22Rv1 (cell line): Measurements from ENCODE around the gene WDR86.

Experiments used
- H3K27ac ChIP-seq: fragments of 450-650 bp; 2 replicates; pipeline ENCODE4 v1.5.1; 2017
- ZFX ChIP-seq: fragments of 450-650 bp; IDR thresholded peaks from 2 replicates; pipeline ENCODE4 v1.6.1; 2017; ENCODE audit warnings: antibody characterized with exemption, borderline replicate concordance
- TF ChIP-seq, protein P1 (sequence below): fragments of 450-650 bp; IDR thresholded peaks from 2 replicates; pipeline ENCODE4 v1.5.1; 2017; ENCODE audit warnings: mild to moderate bottlenecking

Gene WDR86

DNA sequence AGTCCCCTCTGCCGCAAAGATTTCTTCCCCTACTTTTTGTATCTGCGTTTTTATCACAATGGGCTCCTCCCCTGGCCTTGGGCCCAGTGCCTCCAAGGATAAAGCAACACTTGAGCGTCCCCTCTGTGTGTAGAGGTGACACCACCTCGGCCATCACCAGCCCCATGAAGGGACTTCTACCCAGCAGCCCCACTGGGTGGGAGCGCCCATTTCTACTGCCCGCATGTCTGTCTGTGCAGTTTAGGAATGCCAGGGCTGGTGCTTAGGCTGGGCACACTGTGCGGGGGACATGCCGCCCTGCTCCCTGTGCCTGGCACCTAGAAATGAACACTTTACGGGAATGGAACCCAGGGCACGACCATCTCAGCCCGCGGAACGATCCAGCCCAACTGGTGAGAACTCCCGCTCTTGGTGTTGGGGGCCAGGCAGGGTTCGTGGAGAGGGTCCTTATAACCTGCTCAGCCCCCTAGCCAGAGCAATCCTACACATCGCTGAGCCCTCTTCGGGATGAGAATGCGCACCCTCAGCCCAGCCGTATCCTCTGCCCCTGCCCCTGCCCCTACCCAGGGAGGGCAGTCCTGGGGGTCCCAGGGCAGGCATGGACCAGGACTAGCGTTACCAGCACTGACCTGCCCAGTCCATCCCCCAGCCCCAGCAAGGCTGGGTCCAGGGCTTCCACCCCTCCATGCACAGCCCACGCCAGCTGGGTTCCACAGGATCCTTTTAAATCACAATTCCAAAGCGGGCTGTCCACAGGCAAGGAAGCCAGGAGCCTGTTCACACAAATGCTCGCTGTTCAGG is 17.3 kb upstream of the WDR86 start:
- H3K27ac ChIP-seq: no peak overlapping the region
- no peak for TF ChIP-seq ZFX
- TF ChIP-seq, protein P1, sequence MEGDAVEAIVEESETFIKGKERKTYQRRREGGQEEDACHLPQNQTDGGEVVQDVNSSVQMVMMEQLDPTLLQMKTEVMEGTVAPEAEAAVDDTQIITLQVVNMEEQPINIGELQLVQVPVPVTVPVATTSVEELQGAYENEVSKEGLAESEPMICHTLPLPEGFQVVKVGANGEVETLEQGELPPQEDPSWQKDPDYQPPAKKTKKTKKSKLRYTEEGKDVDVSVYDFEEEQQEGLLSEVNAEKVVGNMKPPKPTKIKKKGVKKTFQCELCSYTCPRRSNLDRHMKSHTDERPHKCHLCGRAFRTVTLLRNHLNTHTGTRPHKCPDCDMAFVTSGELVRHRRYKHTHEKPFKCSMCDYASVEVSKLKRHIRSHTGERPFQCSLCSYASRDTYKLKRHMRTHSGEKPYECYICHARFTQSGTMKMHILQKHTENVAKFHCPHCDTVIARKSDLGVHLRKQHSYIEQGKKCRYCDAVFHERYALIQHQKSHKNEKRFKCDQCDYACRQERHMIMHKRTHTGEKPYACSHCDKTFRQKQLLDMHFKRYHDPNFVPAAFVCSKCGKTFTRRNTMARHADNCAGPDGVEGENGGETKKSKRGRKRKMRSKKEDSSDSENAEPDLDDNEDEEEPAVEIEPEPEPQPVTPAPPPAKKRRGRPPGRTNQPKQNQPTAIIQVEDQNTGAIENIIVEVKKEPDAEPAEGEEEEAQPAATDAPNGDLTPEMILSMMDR: no peak

DNA sequence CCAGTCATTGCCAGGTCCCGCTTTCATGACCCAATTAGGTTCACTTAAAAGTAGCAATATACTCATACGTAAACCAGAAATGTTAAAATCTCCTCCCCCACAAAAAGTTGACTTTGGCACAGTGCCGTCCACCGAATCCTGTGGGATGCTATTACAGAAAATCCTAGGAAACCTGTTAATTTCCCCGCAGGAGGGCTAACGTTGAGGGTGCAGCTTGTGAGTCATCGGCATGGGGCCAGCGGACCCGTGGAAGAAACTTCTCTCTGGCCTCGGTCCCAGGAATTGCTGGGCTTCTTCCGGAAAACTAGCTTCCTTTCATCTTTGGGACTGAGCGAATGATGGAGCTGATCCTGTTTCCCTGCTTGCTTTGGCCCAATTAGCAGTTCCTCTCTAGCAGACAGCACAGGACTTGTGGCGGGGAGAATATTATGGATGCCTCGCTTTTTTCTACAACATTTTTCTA is 16.6 kb upstream of the WDR86 start:
- no peak overlapping the region for H3K27ac ChIP-seq
- TF ChIP-seq, protein P1: no peak
- TF ChIP-seq ZFX: no peak

- no peak overlapping the region for H3K27ac ChIP-seq
- no peak for TF ChIP-seq ZFX
- TF ChIP-seq, protein P1: no peak
Measured at GRCh38 chr7:151425670-151426440, 16.0 kb upstream of the WDR86 start.

DNA sequence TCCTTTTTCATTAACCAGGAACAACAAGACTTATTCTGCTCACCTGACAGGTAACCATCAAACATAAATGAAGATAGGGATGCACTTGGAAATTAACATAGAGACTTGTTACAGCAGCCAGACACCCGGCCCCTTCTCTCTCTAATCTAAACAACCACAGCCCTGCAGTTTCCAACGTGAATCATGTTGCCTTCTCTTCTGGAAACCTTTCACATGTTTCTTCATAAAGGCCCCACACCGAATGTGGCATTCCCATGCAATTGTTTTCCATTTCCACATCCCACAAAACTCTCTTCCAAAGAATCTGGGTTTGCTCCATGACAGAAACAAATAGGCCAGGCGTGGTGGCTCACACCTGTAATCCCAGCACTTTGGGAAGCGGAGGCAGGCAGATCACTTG is 15.0 kb upstream of the WDR86 start:
- no peak overlapping the region for H3K27ac ChIP-seq
- no peak for TF ChIP-seq ZFX
- TF ChIP-seq, protein P1: no peak

DNA sequence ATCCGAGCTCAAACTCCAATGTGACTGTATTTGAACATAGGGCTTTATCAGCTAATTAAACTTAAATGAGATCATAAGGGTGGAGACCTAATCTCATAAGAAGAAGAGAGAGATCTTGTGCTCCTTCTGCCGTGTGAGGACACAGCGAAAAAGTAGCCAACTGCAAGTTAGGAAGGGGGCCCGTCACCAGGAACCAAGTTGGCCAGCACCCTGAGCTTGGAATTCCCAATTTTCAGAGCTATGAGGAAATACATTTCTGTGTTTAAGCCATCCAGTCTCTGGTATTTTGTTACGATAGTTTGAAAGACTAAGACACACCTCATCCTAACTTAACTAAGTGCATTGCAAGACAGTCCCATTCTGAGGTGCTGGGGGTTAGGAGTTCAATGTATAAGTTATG is 14.1 kb upstream of the WDR86 start:
- TF ChIP-seq, protein P1: no peak
- no peak for TF ChIP-seq ZFX
- H3K27ac ChIP-seq: no peak overlapping the region

GRCh38 chr7:151423226-151423625 is 13.4 kb upstream of the WDR86 start:
- H3K27ac ChIP-seq: no peak overlapping the region
- TF ChIP-seq, protein P1: no peak
- no peak for TF ChIP-seq ZFX

DNA sequence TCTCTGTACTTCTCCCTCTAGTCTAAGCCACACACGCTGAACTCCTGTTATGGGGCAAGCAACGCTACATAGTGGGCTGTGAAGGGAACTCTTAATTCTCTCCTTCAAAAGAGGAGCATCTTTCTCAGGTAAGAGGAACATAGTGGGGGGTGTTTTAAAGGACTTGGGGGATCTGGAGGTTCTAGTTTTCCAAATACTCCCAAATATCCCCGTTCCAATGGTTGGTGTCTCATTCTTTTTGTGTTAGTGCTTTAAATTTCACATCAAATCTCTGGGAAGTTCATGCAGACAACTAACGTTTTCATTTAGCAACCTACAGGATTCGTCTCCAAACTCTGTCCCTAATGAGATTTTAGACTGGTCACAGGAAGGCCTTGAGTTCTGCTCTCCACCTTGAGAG is 12.4 kb upstream of the WDR86 start:
- no peak overlapping the region for H3K27ac ChIP-seq
- TF ChIP-seq, protein P1: no peak
- no peak for TF ChIP-seq ZFX
